Superior temporal gyrus (tissue), 1 donor: ENCODE results near the gene MBOAT1.
"Not testable (repeated sequence)": the region's sequence is repeated elsewhere in the genome, so short reads cannot be mapped to it uniquely, and the experiment has no call there.

Experiments
- DNase-seq: peaks from one replicate; pipeline ENCODE4 v3.0.0-alpha.2; 2016; ENCODE audit errors: extremely low spot score

MBOAT1 gene

GRCh38 chr6:20172842-20173456, 39.3 kb downstream of the MBOAT1 start:
- DNase-seq = no peak

GRCh38 chr6:20170455-20171148, 41.7 kb downstream of the MBOAT1 start:
- DNase-seq = no peak

- DNase-seq = no peak
Measured at GRCh38 chr6:20169786-20170185, 42.5 kb downstream of the MBOAT1 start.

- DNase-seq = no peak
Measured at GRCh38 chr6:20169119-20169557, 43.1 kb downstream of the MBOAT1 start.

- no peak for DNase-seq
Measured at GRCh38 chr6:20168690-20169089, 43.6 kb downstream of the MBOAT1 start.

- DNase-seq = no peak
Measured at GRCh38 chr6:20167601-20168000, 44.7 kb downstream of the MBOAT1 start.

- no peak for DNase-seq
Measured at GRCh38 chr6:20166210-20166609, 46.1 kb downstream of the MBOAT1 start.

- DNase-seq = no peak
Measured at GRCh38 chr6:20162515-20162914, 49.8 kb downstream of the MBOAT1 start.

- DNase-seq = no peak
Measured at GRCh38 chr6:20160541-20161283, 51.6 kb downstream of the MBOAT1 start.

- DNase-seq = peak; percentile 63
Measured at GRCh38 chr6:20159781-20160540, 52.3 kb downstream of the MBOAT1 start.

GRCh38 chr6:20159098-20159497, 53.2 kb downstream of the MBOAT1 start:
- no peak for DNase-seq

- DNase-seq = no peak
Measured at GRCh38 chr6:20158676-20159075, 53.6 kb downstream of the MBOAT1 start.

GRCh38 chr6:20156824-20157223, 55.4 kb downstream of the MBOAT1 start:
- DNase-seq = no peak

- DNase-seq = no peak
Measured at GRCh38 chr6:20154753-20155152, 57.5 kb downstream of the MBOAT1 start.

GRCh38 chr6:20153194-20153593, 59.1 kb downstream of the MBOAT1 start:
- no peak for DNase-seq

GRCh38 chr6:20148433-20148832, 63.8 kb downstream of the MBOAT1 start:
- DNase-seq = no peak

- DNase-seq = no peak
Measured at GRCh38 chr6:20147469-20147868, 64.8 kb downstream of the MBOAT1 start.

GRCh38 chr6:20146831-20147230, 65.4 kb downstream of the MBOAT1 start:
- DNase-seq = not testable (repeated sequence)

GRCh38 chr6:20146291-20146690, 66.0 kb downstream of the MBOAT1 start:
- DNase-seq = no peak

- DNase-seq = no peak
Measured at GRCh38 chr6:20142866-20143265, 69.4 kb downstream of the MBOAT1 start.

GRCh38 chr6:20141931-20142330, 70.3 kb downstream of the MBOAT1 start:
- DNase-seq = no peak
